DOHH2 (cell line): Measurements from ENCODE around the gene OXGR1.
A peak's percentile ranks its signal among the peaks of the same experiment; 100 is the strongest.

Experiments used
- H3F3A ChIP-seq: fragments of 200-600 bp; sonication (generic), shearing (Covaris generic); 2 replicates; pipeline ENCODE4 v1.6.0; 2016; ENCODE audit warnings: antibody characterized with exemption, mild to moderate bottlenecking; ENCODE audit not compliant: control insufficient read depth, insufficient read depth
- H3K27ac ChIP-seq: fragments of 200-600 bp; sonication (generic); 2 replicates; pipeline ENCODE4 v1.5.1; 2014; ENCODE audit warnings: low read depth, mild to moderate bottlenecking, low read length, moderate library complexity
- H3K27me3 ChIP-seq: fragments of 200-600 bp; sonication (generic); 2 replicates; pipeline ENCODE4 v1.6.1; 2014; ENCODE audit warnings: mild to moderate bottlenecking, low read length, mixed read lengths; ENCODE audit not compliant: control insufficient read depth
- H3K36me3 ChIP-seq: fragments of 200-600 bp; sonication (generic); 2 replicates; pipeline ENCODE4 v1.6.1; 2014; ENCODE audit warnings: mild to moderate bottlenecking, low read length, moderate library complexity, mixed read lengths; ENCODE audit not compliant: control insufficient read depth
- H3K4me1 ChIP-seq: fragments of 200-600 bp; sonication (generic); 2 replicates; pipeline ENCODE4 v1.6.1; 2014; ENCODE audit warnings: mild to moderate bottlenecking, low read length, mixed read lengths; ENCODE audit not compliant: control insufficient read depth
- H3K4me2 ChIP-seq: fragments of 200-600 bp; sonication (generic); 2 replicates; pipeline ENCODE4 v1.6.0; 2014; ENCODE audit warnings: mild to moderate bottlenecking, low read length, moderate library complexity
- H3K4me3 ChIP-seq: fragments of 200-600 bp; sonication (generic); 2 replicates; pipeline ENCODE4 v1.5.1; 2014; ENCODE audit warnings: mild to moderate bottlenecking, low read length, mixed read lengths
- H3K79me2 ChIP-seq: fragments of 200-600 bp; sonication (generic); 2 replicates; pipeline ENCODE4 v1.6.1; 2014; ENCODE audit warnings: mild to moderate bottlenecking, low read length, mixed read lengths; ENCODE audit not compliant: control insufficient read depth
- H3K9me2 ChIP-seq: fragments of 200-600 bp; sonication (generic); replicated peaks from 2 replicates; pipeline ENCODE4 v1.6.1; 2014; ENCODE audit warnings: mild to moderate bottlenecking, low read length, mixed read lengths; ENCODE audit not compliant: control insufficient read depth
- H3K9me3 ChIP-seq: fragments of 200-600 bp; sonication (generic); 2 replicates; pipeline ENCODE4 v1.6.1; 2014; ENCODE audit warnings: antibody characterized with exemption, low read length, mixed read lengths; ENCODE audit not compliant: control insufficient read depth, insufficient read depth
- H4K20me1 ChIP-seq: fragments of 200-600 bp; sonication (generic); 2 replicates; pipeline ENCODE4 v1.6.0; 2014; ENCODE audit warnings: low read depth, mild to moderate bottlenecking, antibody characterized with exemption, low read length, moderate library complexity; ENCODE audit not compliant: control insufficient read depth, insufficient read depth
- CTCF ChIP-seq: fragments of 200-600 bp; sonication (generic); IDR thresholded peaks from one replicate; pipeline ENCODE4 v1.5.1; 2014; ENCODE audit warnings: antibody characterized with exemption, mild to moderate bottlenecking, low read depth, low read length; ENCODE audit not compliant: poor library complexity, severe bottlenecking
- EZH2phosphoT487 ChIP-seq: fragments of 200-600 bp; sonication (generic); IDR thresholded peaks from 2 replicates; pipeline ENCODE4 v1.6.1; 2017; ENCODE audit warnings: borderline replicate concordance, mild to moderate bottlenecking, antibody characterized with exemption, low read length, moderate library complexity, mixed read lengths

The OXGR1 gene

GRCh38 chr13:96994017-96994857, at the start of gene OXGR1:
Gene OXGR1 (minus strand): TSS chr13:96994476. CDS start chr13:96987759, 6,717 bp downstream.
- Histone ChIP-seq H3K27ac (no peak within 1 kb of the TSS), H4K20me1 (no peaks in the 10 kb centered on the region), H3K4me3 (no peak within 1 kb of the TSS), H3F3A (no peaks in the 10 kb centered on the region), H3K4me1 (peaks cover 13% of the 10 kb centered on the region), H3K27me3 (no peaks in the 10 kb centered on the region), H3K36me3 (no peaks in the 10 kb centered on the region), H3K9me2 (no peaks in the 10 kb centered on the region), H3K79me2 (no peaks in the 10 kb centered on the region), H3K9me3 (no peaks in the 10 kb centered on the region), H3K4me2 (no peak within 1 kb of the TSS)
- TF ChIP-seq CTCF: no peak
- no peak for TF ChIP-seq EZH2phosphoT487

- H3K36me3 ChIP-seq: no peaks in the 10 kb centered on the region
- no peak overlapping the region for H3K4me3 ChIP-seq
- H3K9me2 ChIP-seq: no peaks in the 10 kb centered on the region
- TF ChIP-seq EZH2phosphoT487 (no peak), CTCF (no peak)
- H4K20me1 ChIP-seq: no peaks in the 10 kb centered on the region
- no peaks in the 10 kb centered on the region for H3K9me3 ChIP-seq
- no peaks in the 10 kb centered on the region for H3K79me2 ChIP-seq
- H3K4me2 ChIP-seq: no peak overlapping the region
- no peak overlapping the region for H3K27ac ChIP-seq
- no peaks in the 10 kb centered on the region for H3K27me3 ChIP-seq
- no peaks in the 10 kb centered on the region for H3K4me1 ChIP-seq
- no peaks in the 10 kb centered on the region for H3F3A ChIP-seq
These were observed 49.0 kb upstream of the OXGR1 start for GRCh38 chr13:97043302-97043701.

- Histone ChIP-seq H3F3A (no peaks in the 10 kb centered on the region), H3K4me2 (no peak overlapping the region)
These were observed 36.6 kb upstream of the OXGR1 start for GRCh38 chr13:97030705-97031452.

More at GRCh38 chr13:97030705-97031452, 36.6 kb upstream of the OXGR1 start:
- no peaks in the 10 kb centered on the region for H3K4me1 ChIP-seq
- H3K36me3 ChIP-seq: no peaks in the 10 kb centered on the region
- H3K27me3 ChIP-seq: no peaks in the 10 kb centered on the region
- H4K20me1 ChIP-seq: no peaks in the 10 kb centered on the region
- H3K4me3 ChIP-seq: no peak overlapping the region
- no peaks in the 10 kb centered on the region for H3K79me2 ChIP-seq
- TF ChIP-seq CTCF: peak; percentile 18
- no peak for TF ChIP-seq EZH2phosphoT487
- H3K9me2 ChIP-seq: no peaks in the 10 kb centered on the region
- H3K27ac ChIP-seq: no peak overlapping the region
- H3K9me3 ChIP-seq: no peaks in the 10 kb centered on the region
